ENCODE measurements around the gene ZBTB39. TPM values are rescaled to one million over a fixed set of nuclear protein-coding genes. Genes with fewer than 3 reads are reported as not detected.

Gene ZBTB39
- total and polyA plus RNA-seq, 2 of the 8 experiments (the other 6 are each of a cell fraction or from before 2014, with no cell fraction given): 19.3 to 25.0 TPM

DNA sequence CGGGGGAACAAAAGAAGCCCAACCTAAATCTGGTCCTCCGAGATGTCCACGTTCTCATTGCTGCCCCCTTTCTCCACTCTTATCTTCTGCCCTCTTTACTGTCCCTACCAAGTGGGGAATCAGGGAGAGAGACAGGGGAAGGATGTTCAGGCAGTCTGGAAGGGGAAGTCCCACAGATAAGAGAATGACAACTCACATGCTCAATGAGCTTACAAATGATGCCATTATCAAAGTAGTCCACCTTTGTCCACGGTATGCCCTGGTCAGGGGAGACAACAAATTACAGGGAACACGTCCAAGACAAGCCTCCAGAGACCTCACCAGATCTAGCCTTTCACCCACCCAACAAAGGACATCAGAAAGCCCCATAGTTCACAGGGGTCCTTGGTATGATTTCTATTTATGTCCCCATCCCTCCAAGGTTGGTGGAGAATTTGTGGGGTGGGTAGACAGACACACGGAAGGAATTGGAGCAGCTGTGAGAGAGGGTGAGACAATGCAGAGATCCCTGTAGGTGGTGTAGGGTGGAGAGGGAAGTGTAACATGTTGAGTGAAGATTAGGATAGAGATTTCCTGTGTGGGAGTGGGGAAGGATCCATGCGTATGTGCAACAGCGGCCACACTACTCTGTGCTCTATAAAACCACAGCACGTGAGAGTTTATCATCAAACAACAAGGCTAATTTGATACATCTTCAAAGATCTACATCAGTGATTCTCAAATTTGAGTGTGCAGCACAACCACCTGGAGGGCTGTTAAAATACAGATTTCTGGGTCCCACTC, 32.9 kb upstream of the ZBTB39 start:
- ChIA-PET POLR2A (ENCODE audit: partially characterized antibody) (no interaction called here), CTCF (ENCODE audit: partially characterized antibody) (interaction anchor here (0.6 to 4.8 kb wide), 8 partner anchors 8 to 108 kb away, joined by 3 to 25 read pairs (median 4); partner anchors contain the start of genes MYO1A and TAC3)
- FAIRE-seq: no peak
- TF ChIP-seq TBP (IDR thresholded peaks at IDR 0.05; ENCODE audit: low read depth, low read length) (no peak), NANOG (IDR thresholded peaks at IDR 0.05; ENCODE audit: insufficient read depth, low read depth, low read length, poor library complexity, severe bottlenecking) (no peak), EGR1 (IDR thresholded peaks at IDR 0.05; ENCODE audit: borderline replicate concordance, low read depth, low read length) (no peak), HDAC6 (IDR thresholded peaks at IDR 0.05; ENCODE audit: low read depth, low read length) (no peak), TEAD4 (IDR thresholded peaks at IDR 0.05; ENCODE audit: low read depth, low read length) (no peak), BRCA1 (IDR thresholded peaks at IDR 0.05; ENCODE audit: low read depth, low read length) (no peak), BCL11A (IDR thresholded peaks at IDR 0.05; ENCODE audit: low read depth in 2 of 2, low read length in 2 of 2) (no peak), CREB1 (IDR thresholded peaks at IDR 0.05) (no peak), EZH2 (IDR thresholded peaks at IDR 0.05; ENCODE audit: low read depth, low read length, severe bottlenecking) (no peak), MAFK (IDR thresholded peaks at IDR 0.05; ENCODE audit: low read depth, low read length) (no peak), POLR2A (IDR thresholded peaks at IDR 0.05; ENCODE audit: control extremely low read depth in 1 of 2, low read depth in 2 of 2, low read length in 2 of 2) (no peak), CEBPB (IDR thresholded peaks at IDR 0.05; ENCODE audit: low read depth, low read length) (no peak)
- TF ChIP-seq, protein P1, sequence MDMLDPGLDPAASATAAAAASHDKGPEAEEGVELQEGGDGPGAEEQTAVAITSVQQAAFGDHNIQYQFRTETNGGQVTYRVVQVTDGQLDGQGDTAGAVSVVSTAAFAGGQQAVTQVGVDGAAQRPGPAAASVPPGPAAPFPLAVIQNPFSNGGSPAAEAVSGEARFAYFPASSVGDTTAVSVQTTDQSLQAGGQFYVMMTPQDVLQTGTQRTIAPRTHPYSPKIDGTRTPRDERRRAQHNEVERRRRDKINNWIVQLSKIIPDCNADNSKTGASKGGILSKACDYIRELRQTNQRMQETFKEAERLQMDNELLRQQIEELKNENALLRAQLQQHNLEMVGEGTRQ (IDR thresholded peaks at IDR 0.05; ENCODE audit: low read length): no peak

More for the DNA sequence above, 32.9 kb upstream of the ZBTB39 start:
- no peak overlapping the region for H2BK20ac ChIP-seq (ENCODE audit: low read length)
- H3K9me3 ChIP-seq (ENCODE audit: insufficient read depth in 2 of 2, low read depth in 1 of 2, low read length in 1 of 2): no peaks in the 10 kb centered on the region
- H2BK5ac ChIP-seq (ENCODE audit: low read depth, low read length): no peak overlapping the region
- H3K23ac ChIP-seq (ENCODE audit: insufficient read length): no peak overlapping the region
- H3K79me2 ChIP-seq (ENCODE audit: control insufficient read depth in 1 of 2, insufficient read depth in 2 of 2, low read length in 2 of 2): no peaks in the 10 kb centered on the region
- no peak overlapping the region for H3K14ac ChIP-seq (ENCODE audit: insufficient read length)
- no peak overlapping the region for H4K91ac ChIP-seq (replicated peaks; ENCODE audit: insufficient read length, low read length)
- H3K18ac ChIP-seq (ENCODE audit: extremely low read depth, low read length): no peak overlapping the region
- H3K36me3 ChIP-seq (ENCODE audit: control insufficient read depth in 2 of 4, insufficient read depth in 4 of 4, low read length in 3 of 4): no peaks in the 10 kb centered on the region
- no peak overlapping the region for H3K4me2 ChIP-seq (ENCODE audit: insufficient read depth in 1 of 2, low read depth in 2 of 2, low read length in 2 of 2)
- no peak overlapping the region for H2AK5ac ChIP-seq (ENCODE audit: low read depth, low read length)
- H3K56ac ChIP-seq (replicated peaks; ENCODE audit: insufficient read length, low read depth, low read length): no peak overlapping the region
- no peaks in the 10 kb centered on the region for H4K20me1 ChIP-seq (replicated peaks in 1 of 2; ENCODE audit: control insufficient read depth in 1 of 2, insufficient read depth in 2 of 2, low read length in 2 of 2)
- no peaks in the 10 kb centered on the region for H3K23me2 ChIP-seq (ENCODE audit: low read depth, low read length)
- H2AFZ ChIP-seq (ENCODE audit: low read length): no peak overlapping the region
- no peak overlapping the region for H3K4ac ChIP-seq (replicated peaks; ENCODE audit: insufficient read length, low read depth, low read length)
- H4K8ac ChIP-seq (ENCODE audit: extremely low read depth, insufficient read depth, low read length): no peak overlapping the region
- H3K27ac ChIP-seq (ENCODE audit: low read depth, low read length): no peak overlapping the region
- H2BK120ac ChIP-seq (replicated peaks; ENCODE audit: low read depth, low read length): no peak overlapping the region
- H3K27me3 ChIP-seq (replicated peaks in 1 of 4; ENCODE audit: control insufficient read depth in 3 of 4, extremely low read depth in 1 of 4, insufficient read depth in 3 of 4, low read length in 3 of 4): no peaks in the 10 kb centered on the region; a peak in 1 of 7 replicates
- no peak overlapping the region for H3K4me3 ChIP-seq (ENCODE audit: extremely low read depth in 1 of 4, insufficient read depth in 2 of 4, low read depth in 3 of 4, low read length in 4 of 4)
- H4K5ac ChIP-seq (ENCODE audit: insufficient read length, low read depth, low read length): no peak overlapping the region
- no peaks in the 10 kb centered on the region for H3K4me1 ChIP-seq (replicated peaks in 1 of 4; ENCODE audit: control insufficient read depth in 3 of 4, insufficient read depth in 4 of 4, low read length in 3 of 4)
- H2BK15ac ChIP-seq (ENCODE audit: low read length): no peak overlapping the region
- 90% methylated on average over 9 of the region's 9 CpGs; no CpG with 5 or more reads in 1 of the 2 experiments for whole genome bisulfite sequencing, 2 experiments (ENCODE audit: extremely low coverage in 1 of 2, insufficient coverage in 1 of 2, insufficient read length in 1 of 2, insufficient replicate concordance in 2 of 2, low coverage in 1 of 2, low lambda C conversion rate in 2 of 2, missing lambda C conversion rate in 1 of 2)
- no peak overlapping the region for H2BK12ac ChIP-seq (ENCODE audit: low read depth, low read length)
- no peak overlapping the region for H3K9ac ChIP-seq (replicated peaks in 1 of 4; ENCODE audit: extremely low read depth in 1 of 4, low read depth in 3 of 4, low read length in 3 of 4)
- no peaks in the 10 kb centered on the region for H3K79me1 ChIP-seq (ENCODE audit: low read depth, low read length)
- DNase-seq (ENCODE audit: low read depth in 1 of 2, low spot score in 2 of 2): no peak

Data from H1 (cell line).